GM19193 (cell line): ENCODE measurements around the gene TSC22D1.

Experiments used
- POLR2A ChIP-seq: IDR thresholded peaks from 4 replicates; pipeline ENCODE4 v1.6.1; 2011; ENCODE audit not compliant: insufficient read depth, insufficient read length; ENCODE audit errors: extremely low read depth

The TSC22D1 gene

GRCh38 chr13:44487989-44488388 is 88.1 kb downstream of the TSC22D1 start:
- no peak for TF ChIP-seq POLR2A

- no peak for TF ChIP-seq POLR2A
These were observed 91.5 kb downstream of the TSC22D1 start for GRCh38 chr13:44484562-44485138.

- TF ChIP-seq POLR2A: no peak
These were observed 101.8 kb downstream of the TSC22D1 start for GRCh38 chr13:44474122-44474910.

GRCh38 chr13:44471686-44472085 is 104.4 kb downstream of the TSC22D1 start:
- no peak for TF ChIP-seq POLR2A

- TF ChIP-seq POLR2A: no peak
These were observed 105.2 kb downstream of the TSC22D1 start for GRCh38 chr13:44470638-44471562.

- TF ChIP-seq POLR2A: no peak
These were observed 107.3 kb downstream of the TSC22D1 start for GRCh38 chr13:44468874-44469273.

- TF ChIP-seq POLR2A: no peak
These were observed 110.8 kb downstream of the TSC22D1 start for GRCh38 chr13:44465318-44465717.

GRCh38 chr13:44464471-44464870 is 111.7 kb downstream of the TSC22D1 start:
- TF ChIP-seq POLR2A: no peak

- no peak for TF ChIP-seq POLR2A
These were observed 112.4 kb downstream of the TSC22D1 start for GRCh38 chr13:44463759-44464158.

- no peak for TF ChIP-seq POLR2A
These were observed 116.5 kb downstream of the TSC22D1 start for GRCh38 chr13:44459674-44460073.

GRCh38 chr13:44458313-44458975 is 117.7 kb downstream of the TSC22D1 start:
- TF ChIP-seq POLR2A: no peak

- no peak for TF ChIP-seq POLR2A
These were observed 120.4 kb downstream of the TSC22D1 start for GRCh38 chr13:44455769-44456168.

GRCh38 chr13:44453881-44454280 is 122.2 kb downstream of the TSC22D1 start:
- no peak for TF ChIP-seq POLR2A

GRCh38 chr13:44453069-44453468 is 123.1 kb downstream of the TSC22D1 start:
- no peak for TF ChIP-seq POLR2A

- no peak for TF ChIP-seq POLR2A
These were observed 123.7 kb downstream of the TSC22D1 start for GRCh38 chr13:44452418-44452817.

GRCh38 chr13:44451651-44452050 is 124.5 kb downstream of the TSC22D1 start:
- TF ChIP-seq POLR2A: no peak

GRCh38 chr13:44451126-44451525 is 125.0 kb downstream of the TSC22D1 start:
- TF ChIP-seq POLR2A: no peak
